Smooth muscle cell (in vitro differentiated cells): ENCODE measurements around the gene GON4L. TPM values are rescaled to one million over a fixed set of nuclear protein-coding genes. Genes with fewer than 3 reads are reported as not detected.
A peak's percentile ranks its signal among the peaks of the same experiment; 100 is the strongest.

Source experiments
- DNase-seq: peaks from one replicate; lab custom pipeline; 2025; ENCODE audit not compliant: unreplicated experiment; lab: John Stamatoyannopoulos, UW
- H2AFZ ChIP-seq: fragments of 200-600 bp; sonication (generic); 2 replicates; pipeline ENCODE4 v1.6.0; 2016; ENCODE audit warnings: antibody characterized with exemption, low read depth, mild to moderate bottlenecking
- H3F3A ChIP-seq: fragments of 200-600 bp; sonication (generic); 2 replicates; pipeline ENCODE4 v1.6.0; 2017; ENCODE audit warnings: antibody characterized with exemption, low read depth
- H3K27ac ChIP-seq: fragments of 200-600 bp; sonication (generic); 2 replicates; pipeline ENCODE4 v1.5.1; 2016; ENCODE audit warnings: low read depth, mild to moderate bottlenecking
- H3K27me3 ChIP-seq: fragments of 200-600 bp; sonication (generic); 2 replicates; pipeline ENCODE4 v1.6.1; 2016; ENCODE audit warnings: low read depth, mild to moderate bottlenecking
- H3K36me3 ChIP-seq: fragments of 200-600 bp; sonication (generic); 2 replicates; pipeline ENCODE4 v1.5.1; 2016; ENCODE audit warnings: low read depth
- H3K4me1 ChIP-seq: fragments of 200-600 bp; sonication (generic); 2 replicates; pipeline ENCODE4 v1.5.1; 2016; ENCODE audit warnings: low read depth
- H3K4me2 ChIP-seq: fragments of 200-600 bp; sonication (generic); 2 replicates; pipeline ENCODE4 v1.6.0; 2016; ENCODE audit warnings: mild to moderate bottlenecking
- H3K4me3 ChIP-seq: fragments of 200-600 bp; sonication (generic); 2 replicates; pipeline ENCODE4 v1.5.1; 2016; ENCODE audit warnings: mild to moderate bottlenecking
- H3K79me2 ChIP-seq: fragments of 200-600 bp; sonication (generic); 2 replicates; pipeline ENCODE4 v1.6.0; 2016; ENCODE audit warnings: low read depth, mild to moderate bottlenecking
- H3K9ac ChIP-seq: fragments of 200-600 bp; sonication (generic); 2 replicates; pipeline ENCODE4 v1.6.0; 2016; ENCODE audit warnings: low read depth
- H3K9me3 ChIP-seq: fragments of 200-600 bp; sonication (generic); replicated peaks from 2 replicates; pipeline ENCODE4 v1.5.1; 2016; ENCODE audit warnings: low read depth
- H4K20me1 ChIP-seq: fragments of 200-600 bp; sonication (generic); 2 replicates; pipeline ENCODE4 v1.6.0; 2016; ENCODE audit warnings: low read depth
- WGBS: methylation state at CpG from one replicate; pipeline ENCODE4 v1.1.7; 2016; ENCODE audit warnings: low lambda C conversion rate; 5-methylcytosine and 5-hydroxymethylcytosine counted together
- polyA plus RNA-seq: library from polyadenylated mRNA; unstranded; fragments of >200 nt; fragmentation: Nextera tagmentation; extraction: Ambion mirVana; gene quantifications from 2 replicates; pipeline ENCODE4 v1.2.1, GENCODE V29; 2016
- total RNA-seq: library from RNA; depleted of rRNA; stranded (reverse); fragments of >200 nt; gene quantifications from 2 replicates; pipeline ENCODE4 v1.2.3, GENCODE V29; 2014
- TF ChIP-seq, protein P1 (sequence below): fragments of 200-600 bp; sonication (generic); IDR thresholded peaks from 2 replicates; pipeline ENCODE4 v1.5.1; 2017; ENCODE audit warnings: borderline replicate concordance, mild to moderate bottlenecking, antibody characterized with exemption; ENCODE audit not compliant: insufficient read depth, poor library complexity, severe bottlenecking

Gene GON4L
- total and polyA plus RNA-seq, 2 experiments from 2014 or later, result 21.0 to 40.8 TPM

DNA sequence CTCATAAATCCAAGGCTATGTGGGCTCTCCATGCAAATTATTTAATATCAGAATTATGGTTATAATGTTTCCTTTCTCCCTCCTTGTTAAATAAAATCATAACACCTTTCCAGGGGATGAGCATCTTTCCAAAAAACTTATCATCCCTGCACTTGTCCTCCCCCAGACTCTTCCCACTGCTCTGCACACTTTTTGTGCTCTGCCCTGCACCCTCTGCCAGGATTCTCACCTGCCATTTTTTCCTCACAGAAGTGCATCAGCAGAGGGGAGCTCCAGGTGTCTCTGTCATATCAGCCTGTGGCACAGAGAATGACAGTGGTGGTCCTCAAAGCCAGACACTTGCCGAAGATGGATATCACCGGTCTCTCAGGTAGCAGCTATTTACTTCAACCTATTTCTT lies 23.2 kb upstream of the GON4L start:
- H2AFZ ChIP-seq, result no peak overlapping the region
- TF ChIP-seq, protein P1, sequence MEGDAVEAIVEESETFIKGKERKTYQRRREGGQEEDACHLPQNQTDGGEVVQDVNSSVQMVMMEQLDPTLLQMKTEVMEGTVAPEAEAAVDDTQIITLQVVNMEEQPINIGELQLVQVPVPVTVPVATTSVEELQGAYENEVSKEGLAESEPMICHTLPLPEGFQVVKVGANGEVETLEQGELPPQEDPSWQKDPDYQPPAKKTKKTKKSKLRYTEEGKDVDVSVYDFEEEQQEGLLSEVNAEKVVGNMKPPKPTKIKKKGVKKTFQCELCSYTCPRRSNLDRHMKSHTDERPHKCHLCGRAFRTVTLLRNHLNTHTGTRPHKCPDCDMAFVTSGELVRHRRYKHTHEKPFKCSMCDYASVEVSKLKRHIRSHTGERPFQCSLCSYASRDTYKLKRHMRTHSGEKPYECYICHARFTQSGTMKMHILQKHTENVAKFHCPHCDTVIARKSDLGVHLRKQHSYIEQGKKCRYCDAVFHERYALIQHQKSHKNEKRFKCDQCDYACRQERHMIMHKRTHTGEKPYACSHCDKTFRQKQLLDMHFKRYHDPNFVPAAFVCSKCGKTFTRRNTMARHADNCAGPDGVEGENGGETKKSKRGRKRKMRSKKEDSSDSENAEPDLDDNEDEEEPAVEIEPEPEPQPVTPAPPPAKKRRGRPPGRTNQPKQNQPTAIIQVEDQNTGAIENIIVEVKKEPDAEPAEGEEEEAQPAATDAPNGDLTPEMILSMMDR, result no peak
- WGBS, result 100% methylated on average over 2 of the region's 2 CpGs
- H3K4me3 ChIP-seq, result no peak overlapping the region
- DNase-seq, result no peak
- H3K27me3 ChIP-seq, result no peaks in the 10 kb centered on the region
- H3K9ac ChIP-seq, result no peak overlapping the region
- no peaks in the 10 kb centered on the region for H3F3A ChIP-seq
- no peaks in the 10 kb centered on the region for H3K79me2 ChIP-seq
- no peak overlapping the region for H3K27ac ChIP-seq
- H3K36me3 ChIP-seq, result no peaks in the 10 kb centered on the region
- no peak overlapping the region for H3K4me2 ChIP-seq
- H3K9me3 ChIP-seq, result no peaks in the 10 kb centered on the region
- H4K20me1 ChIP-seq, result no peaks in the 10 kb centered on the region
- H3K4me1 ChIP-seq, result no peaks in the 10 kb centered on the region

DNA sequence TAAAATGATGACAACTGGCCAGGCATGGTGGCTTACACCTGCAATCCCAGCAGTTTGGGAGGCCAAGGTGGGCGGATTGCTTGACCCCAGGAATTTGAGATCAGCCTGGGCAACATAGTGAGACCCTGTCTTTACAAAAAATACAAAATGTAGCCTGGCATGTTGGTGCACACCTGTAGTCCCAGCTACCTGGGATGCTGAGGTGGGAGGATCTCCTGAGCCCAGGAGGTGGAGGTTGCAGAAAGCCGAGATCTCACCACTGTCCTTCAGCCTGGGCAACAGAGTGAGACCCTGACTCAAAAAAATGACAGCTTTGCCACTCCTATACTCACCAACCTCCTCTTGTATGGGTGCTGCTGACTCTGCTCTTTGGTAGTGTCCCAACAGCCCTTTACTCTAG lies 20.9 kb upstream of the GON4L start:
- no peaks in the 10 kb centered on the region for H3K4me1 ChIP-seq
- 94% methylated on average over 2 of the region's 2 CpGs for WGBS

DNA sequence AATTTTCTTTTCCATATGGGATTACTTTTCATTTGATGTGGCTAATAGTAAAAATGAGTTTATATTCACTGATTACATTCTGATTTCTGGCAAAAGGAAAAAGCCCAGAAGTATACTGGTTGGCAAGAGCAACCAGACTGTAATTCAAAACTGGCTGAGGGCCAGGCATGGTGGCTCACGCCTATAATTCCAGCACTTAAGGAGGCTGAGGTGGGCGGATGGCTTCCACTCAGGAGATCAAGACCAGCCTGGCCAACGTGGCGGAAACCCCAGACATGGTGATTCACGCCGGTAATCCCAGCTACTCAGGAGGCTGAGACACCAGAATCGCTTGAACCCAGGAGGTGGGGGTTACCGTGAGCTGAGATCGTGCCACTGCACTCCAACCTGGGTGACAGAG lies 16.8 kb upstream of the GON4L start:
- 47% methylated on average over 9 of the region's 9 CpGs for WGBS
- H3K36me3 ChIP-seq, result no peaks in the 10 kb centered on the region
- no peaks in the 10 kb centered on the region for H3K79me2 ChIP-seq
- H3F3A ChIP-seq, result no peaks in the 10 kb centered on the region
- no peak overlapping the region for H2AFZ ChIP-seq
- TF ChIP-seq, protein P1, result no peak
- H4K20me1 ChIP-seq, result no peaks in the 10 kb centered on the region
- H3K9me3 ChIP-seq, result no peaks in the 10 kb centered on the region
- no peak overlapping the region for H3K4me3 ChIP-seq
- peak overlapping the region; percentile 45 for H3K9ac ChIP-seq
- peak overlapping the region; percentile 74 for H3K27ac ChIP-seq
- no peaks in the 10 kb centered on the region for H3K4me1 ChIP-seq
- peak; percentile 4 for DNase-seq
- H3K27me3 ChIP-seq, result no peaks in the 10 kb centered on the region
- peak overlapping the region; percentile 37 for H3K4me2 ChIP-seq

More for the DNA sequence above, 20.9 kb upstream of the GON4L start:
- TF ChIP-seq, protein P1, result no peak
- no peak overlapping the region for H3K9ac ChIP-seq
- H3K4me2 ChIP-seq, result no peak overlapping the region
- no peaks in the 10 kb centered on the region for H3K79me2 ChIP-seq
- H3K27ac ChIP-seq, result no peak overlapping the region
- no peaks in the 10 kb centered on the region for H3K9me3 ChIP-seq
- H3K27me3 ChIP-seq, result no peaks in the 10 kb centered on the region
- no peak for DNase-seq
- H3F3A ChIP-seq, result no peaks in the 10 kb centered on the region
- H3K4me3 ChIP-seq, result no peak overlapping the region
- no peaks in the 10 kb centered on the region for H3K36me3 ChIP-seq
- no peak overlapping the region for H2AFZ ChIP-seq
- H4K20me1 ChIP-seq, result no peaks in the 10 kb centered on the region

DNA sequence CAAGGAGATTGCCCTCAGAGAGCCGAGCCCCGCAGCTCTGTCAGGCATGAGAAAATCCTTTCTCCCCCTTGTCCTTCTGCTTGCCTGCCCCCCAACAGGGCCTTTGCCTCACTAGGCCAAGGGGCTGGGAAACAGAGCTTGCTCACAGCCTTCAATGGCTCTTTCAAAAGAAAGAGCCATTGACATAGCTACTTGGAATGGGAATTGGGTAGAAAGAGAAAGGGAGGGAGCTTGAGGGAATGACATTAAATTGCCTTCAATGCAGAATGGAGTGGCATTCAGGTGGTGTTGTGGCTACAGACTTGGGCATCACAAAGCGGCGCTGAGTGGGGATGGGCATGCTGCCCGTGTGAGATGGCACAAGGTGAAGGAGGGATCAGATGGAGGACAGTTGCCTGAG lies 15.5 kb upstream of the GON4L start:
- no peak overlapping the region for H2AFZ ChIP-seq

More for the DNA sequence above, 15.5 kb upstream of the GON4L start:
- no peak for DNase-seq
- no peak overlapping the region for H3K4me3 ChIP-seq
- H3K27ac ChIP-seq, result no peak overlapping the region
- H3K4me1 ChIP-seq, result no peaks in the 10 kb centered on the region
- H3K4me2 ChIP-seq, result no peak overlapping the region
- H4K20me1 ChIP-seq, result no peaks in the 10 kb centered on the region
- H3K27me3 ChIP-seq, result no peaks in the 10 kb centered on the region
- H3K79me2 ChIP-seq, result no peaks in the 10 kb centered on the region
- TF ChIP-seq, protein P1, result no peak
- WGBS, result 97% methylated on average over 5 of the region's 5 CpGs
- H3K9ac ChIP-seq, result no peak overlapping the region
- H3K36me3 ChIP-seq, result no peaks in the 10 kb centered on the region
- H3F3A ChIP-seq, result no peaks in the 10 kb centered on the region
- no peaks in the 10 kb centered on the region for H3K9me3 ChIP-seq
